K562 (cell line): ENCODE data around the gene ELL3. TPM values are rescaled to one million over a fixed set of nuclear protein-coding genes. Genes with fewer than 3 reads are reported as not detected.
A peak's percentile ranks its signal among the peaks of the same experiment; 100 is the strongest.

Experiments used
- ATAC-seq: fragments of 200-7000 bp; cut with Tn5 transposase; 3 replicates; pipeline ENCODE4 v1.9.1; 2020; ENCODE audit warnings: moderate library complexity
- BruUV-seq: library from RNA; stranded (reverse); fragments of 400-500 nt; replicated peaks from 2 replicates; lab custom pipeline; 2021; lab: Mats Ljungman, UMichigan
- CTCF ChIA-PET: fragments of 300-600 bp; formaldehyde crosslinking; extraction: SDS; loops from one replicate; lab custom pipeline; 2021; ENCODE audit warnings: low intra/inter-chr PET ratio; lab: Yijun Ruan, JAX
- POLR2A ChIA-PET: fragments of 300-600, 350-650 bp; sonication (Branson Sonifier 250); formaldehyde crosslinking; extraction: SDS; loops from one replicate; lab custom pipeline; 2021; ENCODE audit warnings: antibody characterized with exemption, inconsistent platforms; lab: Yijun Ruan, JAX
- DNase-seq, 4 experiments: peaks; one replicate each; pipeline versions ENCODE4 v3.0.0 to v3.0.0-alpha.2; 2011 to 2018; ENCODE audit warnings: low spot score in 3 of 4, mixed read lengths in 3 of 4; ENCODE audit errors: extremely low read depth in 1 of 4
- FAIRE-seq: peaks from 2 replicates; lab custom pipeline; 2011; peaks lifted over from hg19 to GRCh38; lab: Jason Lieb, UNC
- H2AFZ ChIP-seq: 2 replicates; pipeline ENCODE4 v1.6.0; 2011; ENCODE audit warnings: low read depth, low read length, control low read depth, inconsistent platforms
- H3K27ac ChIP-seq: fragments of 200-600 bp; 3 replicates; pipeline ENCODE4 v1.8.0; 2011; ENCODE audit warnings: low read depth, mild to moderate bottlenecking, control low read depth, inconsistent platforms, low read length, moderate library complexity, mixed read lengths; ENCODE audit errors: extremely low read depth
- H3K27me3 ChIP-seq, 2 experiments: fragments of 300-600 bp in 1 of 2; 2 replicates in 1 of 2; 3 replicates in 1 of 2; pipeline versions ENCODE4 v1.6.0 to v1.8.0; 2011; ENCODE audit warnings: inconsistent platforms in 2 of 2, low read length in 2 of 2, mild to moderate bottlenecking in 1 of 2, mixed read lengths in 1 of 2, moderate library complexity in 1 of 2; ENCODE audit not compliant: control insufficient read depth in 2 of 2, insufficient read depth in 2 of 2
- H3K36me3 ChIP-seq: fragments of 300-600 bp; 3 replicates; pipeline ENCODE4 v1.8.0; 2011; ENCODE audit warnings: mild to moderate bottlenecking, low read length, inconsistent platforms; ENCODE audit not compliant: control insufficient read depth, insufficient read depth
- H3K4me1 ChIP-seq, 2 experiments: fragments of 200-600 bp in 1 of 2; replicated peaks in 1 of 2; 2 replicates in 1 of 2; 3 replicates in 1 of 2; pipeline versions ENCODE4 v1.5.1 to v1.8.0; 2011; ENCODE audit warnings: inconsistent platforms in 2 of 2, low read length in 2 of 2, mild to moderate bottlenecking in 1 of 2, mixed read lengths in 1 of 2, moderate library complexity in 1 of 2; ENCODE audit not compliant: control insufficient read depth in 2 of 2, insufficient read depth in 2 of 2
- H3K4me2 ChIP-seq: 2 replicates; pipeline ENCODE4 v1.6.1; 2011; ENCODE audit warnings: low read length, control low read depth, inconsistent platforms, mixed read lengths; ENCODE audit not compliant: insufficient read depth
- H3K4me3 ChIP-seq: fragments of 200-600 bp; sonication (generic), shearing (Covaris generic); 2 replicates; pipeline ENCODE4 v1.5.1; 2016; ENCODE audit warnings: control low read depth, inconsistent platforms
- H3K79me2 ChIP-seq: fragments of 200-600 bp; 3 replicates; pipeline ENCODE4 v1.8.0; 2011; ENCODE audit warnings: low read length, inconsistent platforms; ENCODE audit not compliant: control insufficient read depth, insufficient read depth
- H3K9ac ChIP-seq, 2 experiments: 2 replicates each; pipeline versions ENCODE4 v1.6.0 to v1.6.1; 2011; ENCODE audit warnings: low read depth in 2 of 2, low read length in 2 of 2, control low read depth in 1 of 2, inconsistent platforms in 1 of 2, mild to moderate bottlenecking in 1 of 2, mixed read lengths in 1 of 2; ENCODE audit not compliant: insufficient read depth in 1 of 2
- H3K9me1 ChIP-seq: one replicate; pipeline ENCODE4 v1.6.0; 2011; ENCODE audit warnings: inconsistent platforms, mild to moderate bottlenecking, low read length, moderate library complexity; ENCODE audit not compliant: control insufficient read depth, insufficient read depth
- H3K9me3 ChIP-seq: replicated peaks from 2 replicates; pipeline ENCODE4 v1.5.1; 2011; ENCODE audit warnings: low read depth, low read length, inconsistent platforms; ENCODE audit not compliant: control insufficient read depth, insufficient read depth
- H4K20me1 ChIP-seq: replicated peaks from 2 replicates; pipeline ENCODE4 v1.6.1; 2011; ENCODE audit warnings: low read length, inconsistent platforms, mixed read lengths; ENCODE audit not compliant: control insufficient read depth, insufficient read depth
- BMI1 ChIP-seq: fragments of 150-350 bp; IDR thresholded peaks from 2 replicates; pipeline ENCODE4 v1.6.1; 2014; ENCODE audit warnings: low read length
- ETV1 ChIP-seq: fragments of 450-650 bp; conservative IDR thresholded peaks from 2 replicates; pipeline ENCODE4 v1.6.1; 2016; ENCODE audit warnings: missing genetic modification characterization, control low read depth, low read depth, missing compliant biosample characterization
- GATAD2B ChIP-seq: fragments of 450-650 bp; IDR thresholded peaks from 2 replicates; pipeline ENCODE4 v1.6.1; 2017; ENCODE audit warnings: mild to moderate bottlenecking, borderline replicate concordance
- PCBP1 ChIP-seq: fragments of 200-400 bp; formaldehyde crosslinking; IDR thresholded peaks from 2 replicates; pipeline ENCODE4 v1.6.1; 2018; ENCODE audit warnings: mild to moderate bottlenecking, low read depth, low read length; ENCODE audit not compliant: poor library complexity, severe bottlenecking
- TEAD1 ChIP-seq, 2 experiments: fragments of 450-650 bp in 1 of 2; sonication (generic) in 1 of 2; formaldehyde crosslinking; IDR thresholded peaks; 2 replicates each; pipeline versions ENCODE4 v1.4.0 to v1.8.0; 2020 to 2022; ENCODE audit warnings: mild to moderate bottlenecking in 2 of 2, missing genetic modification reagents in 1 of 2
- ZNF274 ChIP-seq: IDR thresholded peaks from 2 replicates; pipeline ENCODE4 v1.6.1; 2011; ENCODE audit warnings: low read depth, mild to moderate bottlenecking, low read length, moderate library complexity, borderline replicate concordance
- ZNF77 ChIP-seq: fragments of 250-450 bp; sonication (Bioruptor Pico); IDR thresholded peaks from 2 replicates; pipeline ENCODE4 v1.5.0; 2020
- ZSCAN32 ChIP-seq: fragments of 450-650 bp; formaldehyde crosslinking; IDR thresholded peaks from 2 replicates; pipeline ENCODE4 v1.4.0; 2020; ENCODE audit warnings: mild to moderate bottlenecking, moderate library complexity
- WGBS: fragments of 100-300 bp; shearing (Covaris generic); methylation state at CpG from one replicate; pipeline ENCODE4 v1.1.6; 2016; ENCODE audit warnings: low coverage, mixed read lengths; ENCODE audit not compliant: insufficient coverage; ENCODE audit errors: missing lambda C conversion rate; 5-methylcytosine and 5-hydroxymethylcytosine counted together
- in situ Hi-C: fragments of 300-500 bp; cut with MboI; formaldehyde crosslinking; loops from 4 replicates; pipeline ENCODE4 v1.15.0; 2018; ENCODE audit warnings: inconsistent platforms, mixed read lengths
- intact Hi-C: fragments of 100-400 bp; cut with micrococcal nuclease; formaldehyde crosslinking; loops from 2 replicates; pipeline ENCODE4 v1.14.2; 2022
- polyA plus RNA-seq, 8 experiments: library from polyadenylated mRNA; depleted of rRNA in 4 of 8; stranded (reverse) in 5 of 8; unstranded in 3 of 8; fragments of >200 nt; fragmentation: Nextera tagmentation in 2 of 8; fragmentation: Illumina TruSeq in 1 of 8; extraction: Ambion mirVana in 2 of 8; extraction: Trizol in 1 of 8; gene quantifications; 2 replicates each; pipeline versions ENCODE4 v1.2.1 to v1.2.3, GENCODE V29; 2011 to 2014; ENCODE audit warnings: inconsistent platforms in 1 of 8, missing spikeins in 1 of 8
- total RNA-seq, 7 experiments: library from RNA; depleted of rRNA in 6 of 7; stranded (reverse); fragments of >200 nt in 6 of 7; fragmentation: Illumina TruSeq in 2 of 7; extraction: Trizol in 2 of 7; gene quantifications; 2 replicates each; pipeline versions ENCODE4 v1.2.1 to v1.2.3, GENCODE V29; 2011 to 2021; ENCODE audit warnings: low replicate concordance in 1 of 7
- TF ChIP-seq, protein P1 (sequence below): IDR thresholded peaks from 2 replicates; pipeline ENCODE4 v1.6.1; 2014; ENCODE audit warnings: antibody characterized with exemption
- TF ChIP-seq, protein P2 (sequence below): fragments of 250-450 bp; sonication (Bioruptor Pico); IDR thresholded peaks from 2 replicates; pipeline ENCODE4 v1.4.0; 2020; ENCODE audit warnings: borderline replicate concordance
- TF ChIP-seq, protein P3 (sequence below): fragments of 450-650 bp; IDR thresholded peaks from 2 replicates; pipeline ENCODE4 v1.6.1; 2016; ENCODE audit warnings: missing biosample characterization, missing genetic modification characterization
- TF ChIP-seq, protein P4 (sequence below), 2 experiments: fragments of 450-650 bp in 1 of 2; IDR thresholded peaks; 2 replicates each; pipeline ENCODE4 v1.6.1; 2011 to 2017; ENCODE audit warnings: low read depth in 2 of 2, antibody characterized with exemption in 1 of 2, borderline replicate concordance in 1 of 2, low read length in 1 of 2, mild to moderate bottlenecking in 1 of 2, mixed read lengths in 1 of 2; ENCODE audit not compliant: control insufficient read depth in 1 of 2

Gene ELL3
- total and polyA plus RNA-seq, 9 of the 15 experiments (the other 6 are each of a cell fraction or from before 2014, with no cell fraction given) = 0.80 to 5.2 (median 2.6) TPM

DNA sequence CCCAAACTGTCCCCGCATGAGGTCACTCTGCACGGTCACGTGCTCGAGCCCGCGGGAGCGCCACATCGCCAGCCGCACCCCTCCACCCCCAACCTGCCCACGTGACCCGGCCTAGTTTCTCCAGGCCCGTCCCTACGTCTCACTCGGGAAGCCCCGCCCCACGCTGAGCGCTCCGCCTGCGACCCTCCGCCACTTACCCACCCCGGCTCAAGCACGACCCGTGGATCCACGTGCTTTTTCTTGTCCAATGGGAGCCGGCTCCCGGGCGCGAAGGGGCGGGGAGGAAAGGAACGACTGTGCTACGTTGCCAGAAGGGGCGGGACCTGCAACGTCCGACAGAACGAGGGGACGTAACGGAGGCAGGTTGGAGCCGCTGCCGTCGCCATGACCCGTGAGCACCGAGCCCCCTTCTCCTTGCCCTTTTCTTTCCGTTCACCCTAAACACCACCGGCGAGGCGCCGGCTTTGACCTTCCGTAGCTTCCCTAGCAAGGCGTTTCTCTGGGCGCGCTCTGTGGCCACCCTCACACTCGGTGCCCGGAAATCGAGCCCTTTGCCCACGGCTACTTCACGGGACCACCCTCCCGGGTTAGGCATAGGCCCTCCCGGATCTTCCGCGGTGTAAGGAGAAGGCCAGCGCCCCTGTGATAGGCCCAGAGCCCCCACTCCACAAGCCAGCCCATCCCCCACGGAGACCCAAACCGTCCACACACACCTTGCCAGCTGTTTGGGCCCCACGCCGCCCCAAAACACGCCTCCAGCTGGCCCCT is 15.4 kb upstream of the ELL3 start, which contains the start of gene SERF2 (continued):
- TF ChIP-seq PCBP1 = peak; percentile 61
- TF ChIP-seq, protein P1, sequence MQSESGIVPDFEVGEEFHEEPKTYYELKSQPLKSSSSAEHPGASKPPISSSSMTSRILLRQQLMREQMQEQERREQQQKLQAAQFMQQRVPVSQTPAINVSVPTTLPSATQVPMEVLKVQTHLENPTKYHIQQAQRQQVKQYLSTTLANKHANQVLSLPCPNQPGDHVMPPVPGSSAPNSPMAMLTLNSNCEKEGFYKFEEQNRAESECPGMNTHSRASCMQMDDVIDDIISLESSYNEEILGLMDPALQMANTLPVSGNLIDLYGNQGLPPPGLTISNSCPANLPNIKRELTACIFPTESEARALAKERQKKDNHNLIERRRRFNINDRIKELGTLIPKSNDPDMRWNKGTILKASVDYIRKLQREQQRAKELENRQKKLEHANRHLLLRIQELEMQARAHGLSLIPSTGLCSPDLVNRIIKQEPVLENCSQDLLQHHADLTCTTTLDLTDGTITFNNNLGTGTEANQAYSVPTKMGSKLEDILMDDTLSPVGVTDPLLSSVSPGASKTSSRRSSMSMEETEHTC = peak; percentile 90
- TF ChIP-seq, all 486 proteins: peak for 145

DNA sequence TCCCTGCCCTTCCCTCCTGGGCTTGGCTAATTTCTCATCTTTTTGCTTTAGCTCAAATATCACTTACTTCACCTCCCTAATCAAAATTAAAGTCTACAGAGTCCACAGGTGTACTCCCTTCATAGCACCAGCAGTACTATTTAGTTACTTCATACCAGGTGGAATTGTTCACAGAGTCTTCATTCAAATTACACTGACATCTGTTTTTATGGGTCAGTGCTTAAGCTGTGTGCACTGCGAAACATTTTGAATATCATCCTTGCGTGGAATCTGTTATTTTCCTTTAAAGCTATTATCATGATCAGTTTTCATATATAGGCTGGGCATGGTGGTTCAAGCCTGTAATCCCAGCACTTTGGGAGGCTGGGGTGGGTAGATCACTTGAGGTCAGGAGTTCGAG is 12.6 kb upstream of the ELL3 start:
- TF ChIP-seq ETV1 (tag) (no peak), BMI1 (no peak), ZNF274 (no peak), ZNF77 (CRISPR knock-in tag) (no peak), ZSCAN32 (no peak), TEAD1 (CRISPR knock-in tag; IDR thresholded peaks at IDR 0.05) (no peak), GATAD2B (no peak)
- TF ChIP-seq, protein P2, sequence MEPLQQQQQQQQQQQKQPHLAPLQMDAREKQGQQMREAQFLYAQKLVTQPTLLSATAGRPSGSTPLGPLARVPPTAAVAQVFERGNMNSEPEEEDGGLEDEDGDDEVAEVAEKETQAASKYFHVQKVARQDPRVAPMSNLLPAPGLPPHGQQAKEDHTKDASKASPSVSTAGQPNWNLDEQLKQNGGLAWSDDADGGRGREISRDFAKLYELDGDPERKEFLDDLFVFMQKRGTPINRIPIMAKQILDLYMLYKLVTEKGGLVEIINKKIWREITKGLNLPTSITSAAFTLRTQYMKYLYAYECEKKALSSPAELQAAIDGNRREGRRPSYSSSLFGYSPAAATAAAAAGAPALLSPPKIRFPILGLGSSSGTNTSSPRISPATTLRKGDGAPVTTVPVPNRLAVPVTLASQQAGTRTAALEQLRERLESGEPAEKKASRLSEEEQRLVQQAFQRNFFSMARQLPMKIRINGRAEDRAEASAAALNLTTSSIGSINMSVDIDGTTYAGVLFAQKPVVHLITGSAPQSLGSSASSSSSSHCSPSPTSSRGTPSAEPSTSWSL (CRISPR knock-in tag) = no peak
- TF ChIP-seq, protein P3, sequence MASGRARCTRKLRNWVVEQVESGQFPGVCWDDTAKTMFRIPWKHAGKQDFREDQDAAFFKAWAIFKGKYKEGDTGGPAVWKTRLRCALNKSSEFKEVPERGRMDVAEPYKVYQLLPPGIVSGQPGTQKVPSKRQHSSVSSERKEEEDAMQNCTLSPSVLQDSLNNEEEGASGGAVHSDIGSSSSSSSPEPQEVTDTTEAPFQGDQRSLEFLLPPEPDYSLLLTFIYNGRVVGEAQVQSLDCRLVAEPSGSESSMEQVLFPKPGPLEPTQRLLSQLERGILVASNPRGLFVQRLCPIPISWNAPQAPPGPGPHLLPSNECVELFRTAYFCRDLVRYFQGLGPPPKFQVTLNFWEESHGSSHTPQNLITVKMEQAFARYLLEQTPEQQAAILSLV (tag) = no peak
- TF ChIP-seq, protein P4, sequence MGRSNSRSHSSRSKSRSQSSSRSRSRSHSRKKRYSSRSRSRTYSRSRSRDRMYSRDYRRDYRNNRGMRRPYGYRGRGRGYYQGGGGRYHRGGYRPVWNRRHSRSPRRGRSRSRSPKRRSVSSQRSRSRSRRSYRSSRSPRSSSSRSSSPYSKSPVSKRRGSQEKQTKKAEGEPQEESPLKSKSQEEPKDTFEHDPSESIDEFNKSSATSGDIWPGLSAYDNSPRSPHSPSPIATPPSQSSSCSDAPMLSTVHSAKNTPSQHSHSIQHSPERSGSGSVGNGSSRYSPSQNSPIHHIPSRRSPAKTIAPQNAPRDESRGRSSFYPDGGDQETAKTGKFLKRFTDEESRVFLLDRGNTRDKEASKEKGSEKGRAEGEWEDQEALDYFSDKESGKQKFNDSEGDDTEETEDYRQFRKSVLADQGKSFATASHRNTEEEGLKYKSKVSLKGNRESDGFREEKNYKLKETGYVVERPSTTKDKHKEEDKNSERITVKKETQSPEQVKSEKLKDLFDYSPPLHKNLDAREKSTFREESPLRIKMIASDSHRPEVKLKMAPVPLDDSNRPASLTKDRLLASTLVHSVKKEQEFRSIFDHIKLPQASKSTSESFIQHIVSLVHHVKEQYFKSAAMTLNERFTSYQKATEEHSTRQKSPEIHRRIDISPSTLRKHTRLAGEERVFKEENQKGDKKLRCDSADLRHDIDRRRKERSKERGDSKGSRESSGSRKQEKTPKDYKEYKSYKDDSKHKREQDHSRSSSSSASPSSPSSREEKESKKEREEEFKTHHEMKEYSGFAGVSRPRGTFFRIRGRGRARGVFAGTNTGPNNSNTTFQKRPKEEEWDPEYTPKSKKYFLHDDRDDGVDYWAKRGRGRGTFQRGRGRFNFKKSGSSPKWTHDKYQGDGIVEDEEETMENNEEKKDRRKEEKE (IDR thresholded peaks at IDR 0.05; ENCODE audit: borderline replicate concordance in 1 of 2, control insufficient read depth in 1 of 2, low read depth in 2 of 2, low read length in 1 of 2) = no peak
- Histone ChIP-seq H3K27ac (peak overlapping the region; percentile 68), H3K9me1 (peaks cover 7% of the 10 kb centered on the region), H3K79me2 (peaks cover 24% of the 10 kb centered on the region), H3K4me2 (peak overlapping the region; percentile 65), H3K9ac (peak overlapping the region in 1 of 2 experiments; percentile 50; a peak in 1 of 4 replicates), H4K20me1 (peaks cover 14% of the 10 kb centered on the region; the same call in 1 of the 2 replicates), H3K4me3 (no peak overlapping the region), H3K27me3 (no peaks in the 10 kb centered on the region), H3K36me3 (peaks cover 16% of the 10 kb centered on the region), H3K4me1 (peaks cover 24 to 28% of the 10 kb centered on the region in 2 experiments), H3K9me3 (no peaks in the 10 kb centered on the region), H2AFZ (peak overlapping the region; percentile 88)
- DNase-seq = no peak
- WGBS = 100% methylated on average over 3 of the region's 3 CpGs
- intact Hi-C loops (no loop called here), in situ Hi-C loops (no loop called here)
- FAIRE-seq = no peak
- ChIA-PET CTCF (no interaction called here), POLR2A (interaction anchor here (0.6 to 6.1 kb wide), 5 partner anchors 12 to 21 kb away, joined by 3 to 29 read pairs (median 8); partner anchors contain the start of genes ELL3, HYPK and SERINC4)
- no TSS peak for BruUV-seq
- ATAC-seq = no peak
